Common myeloid progenitor, CD34-positive (primary cell): ENCODE measurements around the gene CADM1.

Source experiments
- CTCF ChIA-PET: fragments of 350-600 bp; sonication (Branson Sonifier 250); formaldehyde crosslinking; loops from one replicate; lab custom pipeline; 2021; ENCODE audit warnings: antibody characterized with exemption; lab: Charles Lee
- POLR2A ChIA-PET: fragments of 350-600 bp; sonication (Branson Sonifier 250); formaldehyde crosslinking; loops from one replicate; lab custom pipeline; 2021; ENCODE audit warnings: antibody characterized with exemption; lab: Charles Lee
- DNase-seq, 3 donors: peaks; one replicate each; pipeline versions ENCODE4 v3.0.0 to v3.0.0-alpha.2; 2013
- H3K27ac ChIP-seq, 2 experiments: 1 replicate in 1 of 2; 2 replicates in 1 of 2; pipeline ENCODE4 v1.7.0; 2013; ENCODE audit warnings: inconsistent platforms in 2 of 2, low read length in 2 of 2, mild to moderate bottlenecking in 2 of 2, low read depth in 1 of 2, moderate library complexity in 1 of 2; ENCODE audit not compliant: severe bottlenecking in 2 of 2, insufficient read depth in 1 of 2, poor library complexity in 1 of 2
- H3K27me3 ChIP-seq, 5 experiments: replicated peaks in 2 of 5; 1 replicate in 3 of 5; 2 replicates in 2 of 5; pipeline versions ENCODE4 v1.6.1 to v1.7.0; 2013; ENCODE audit warnings: low read length in 4 of 5, mild to moderate bottlenecking in 2 of 5, moderate library complexity in 2 of 5, inconsistent platforms in 1 of 5; ENCODE audit not compliant: insufficient read depth in 5 of 5, control insufficient read depth in 4 of 5
- H3K36me3 ChIP-seq, 4 experiments: 1 replicate in 2 of 4; 2 replicates in 2 of 4; pipeline versions ENCODE4 v1.6.1 to v1.7.0; 2013; ENCODE audit warnings: low read length in 3 of 4, control low read depth in 1 of 4, mild to moderate bottlenecking in 1 of 4; ENCODE audit not compliant: control insufficient read depth in 4 of 4, insufficient read depth in 4 of 4
- H3K4me1 ChIP-seq, 4 experiments: 1 replicate in 3 of 4; 2 replicates in 1 of 4; pipeline versions ENCODE4 v1.6.1 to v1.7.1; 2013; ENCODE audit warnings: low read length in 3 of 4, mild to moderate bottlenecking in 3 of 4, control low read depth in 1 of 4, inconsistent platforms in 1 of 4, moderate library complexity in 1 of 4; ENCODE audit not compliant: control insufficient read depth in 4 of 4, insufficient read depth in 4 of 4; ENCODE audit errors: control extremely low read depth in 1 of 4
- H3K4me3 ChIP-seq, 7 experiments: 1 replicate in 4 of 7; 2 replicates in 3 of 7; pipeline versions ENCODE4 v1.5.1 to v1.7.0; 2013; ENCODE audit warnings: mild to moderate bottlenecking in 7 of 7, low read length in 6 of 7, moderate library complexity in 6 of 7, inconsistent platforms in 2 of 7, low read depth in 2 of 7, control low read depth in 1 of 7; ENCODE audit not compliant: insufficient read depth in 4 of 7, control insufficient read depth in 1 of 7; ENCODE audit errors: extremely low read depth in 1 of 7
- H3K9me3 ChIP-seq, 5 experiments: 1 replicate in 4 of 5; 2 replicates in 1 of 5; pipeline versions ENCODE4 v1.6.1 to v1.7.1; 2013; ENCODE audit warnings: low read length in 4 of 5, mild to moderate bottlenecking in 2 of 5, inconsistent platforms in 1 of 5, low read depth in 1 of 5, moderate library complexity in 1 of 5; ENCODE audit not compliant: control insufficient read depth in 4 of 5, insufficient read depth in 2 of 5; ENCODE audit errors: control extremely low read depth in 1 of 5
- WGBS: methylation state at CpG from one replicate; pipeline ENCODE4 v1.1.5; 2013; ENCODE audit not compliant: insufficient coverage; 5-methylcytosine and 5-hydroxymethylcytosine counted together

The CADM1 gene

GRCh38 chr11:115325523-115325922 is 178.7 kb downstream of the CADM1 start:
- Histone ChIP-seq H3K27ac (no peak overlapping the region), H3K27me3 (peaks cover 0 to 16% (median 0%) of the 10 kb centered on the region in 5 experiments), H3K4me1 (no peaks in the 10 kb centered on the region), H3K4me3 (no peak overlapping the region), H3K9me3 (no peaks in the 10 kb centered on the region), H3K36me3 (no peaks in the 10 kb centered on the region)
- DNase-seq: no peak
- ChIA-PET CTCF (interaction anchor here (1.4 kb wide), 1 partner anchor 8 kb away, joined by 6 read pairs; no protein-coding TSS in a partner anchor), POLR2A (no interaction called here)
- WGBS: 91% methylated on average over 1 of the region's 1 CpG

DNA sequence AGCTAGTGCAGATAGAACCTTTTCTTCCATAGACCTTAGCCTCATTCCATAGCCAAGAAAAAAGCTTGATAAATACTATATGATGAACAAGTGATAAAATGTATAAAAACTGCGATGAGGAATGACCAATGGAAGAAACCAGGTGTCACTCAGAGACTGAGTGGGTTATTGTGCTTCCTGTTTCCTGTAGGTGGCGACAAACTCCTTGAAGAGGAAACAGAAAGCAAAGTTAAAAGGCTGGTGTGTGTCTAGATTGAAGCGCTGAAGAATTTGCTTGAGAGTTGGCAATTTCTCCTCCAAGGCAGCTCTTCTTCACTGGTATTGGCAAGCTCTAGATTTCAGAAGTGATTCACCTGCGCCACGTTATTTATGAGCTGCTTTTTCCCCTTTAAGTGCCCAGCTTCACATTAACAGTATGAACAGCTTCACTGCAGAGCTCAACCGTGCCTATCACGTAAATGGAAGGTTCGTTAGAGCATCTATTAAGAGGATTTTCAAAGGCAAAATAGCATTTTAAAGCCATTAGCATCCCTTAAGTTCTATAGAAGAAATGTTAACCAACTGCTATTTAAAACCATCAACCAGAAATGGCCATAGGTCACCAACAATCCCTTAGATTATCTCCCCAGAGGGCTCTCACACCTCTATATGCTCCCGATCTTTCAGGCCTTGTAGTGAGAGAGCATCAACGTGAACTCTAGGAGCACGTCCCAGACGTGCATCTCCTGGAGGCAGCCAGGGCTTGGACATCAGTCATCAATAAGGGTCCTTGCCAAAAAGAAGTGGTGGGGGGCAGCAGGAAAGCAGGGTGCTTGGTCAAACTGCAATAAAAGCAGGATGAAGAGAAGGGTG is 179.4 kb downstream of the CADM1 start:
- peak; percentile 40 to 69 (median 67) for DNase-seq
- peaks cover 0 to 16% (median 0%) of the 10 kb centered on the region in 5 experiments for H3K27me3 ChIP-seq
- H3K9me3 ChIP-seq: no peaks in the 10 kb centered on the region
- no peak overlapping the region for H3K4me3 ChIP-seq
- H3K27ac ChIP-seq: no peak overlapping the region
- no peaks in the 10 kb centered on the region for H3K36me3 ChIP-seq
- CTCF ChIA-PET: interaction anchor here (0.9 to 1.4 kb wide), 3 partner anchors 9 to 968 kb away, joined by 3 to 6 read pairs (median 3); no protein-coding TSS in a partner anchor
- POLR2A ChIA-PET: no interaction called here
- H3K4me1 ChIP-seq: no peaks in the 10 kb centered on the region
- WGBS: 69% methylated on average over 12 of the region's 12 CpGs

- POLR2A ChIA-PET: no interaction called here
- Histone ChIP-seq H3K27me3 (peaks cover 0 to 19% (median 2%) of the 10 kb centered on the region in 5 experiments), H3K4me3 (no peak overlapping the region), H3K36me3 (no peaks in the 10 kb centered on the region), H3K9me3 (no peaks in the 10 kb centered on the region), H3K27ac (no peak overlapping the region), H3K4me1 (no peaks in the 10 kb centered on the region)
- no peak for DNase-seq
- CTCF ChIA-PET: interaction anchor here (0.8 to 1.0 kb wide), 2 partner anchors 12 to 14 kb away, joined by 3 read pairs; no protein-coding TSS in a partner anchor
- 100% methylated on average over 2 of the region's 4 CpGs for WGBS
Measured at GRCh38 chr11:115322553-115323203, 181.5 kb downstream of the CADM1 start.

DNA sequence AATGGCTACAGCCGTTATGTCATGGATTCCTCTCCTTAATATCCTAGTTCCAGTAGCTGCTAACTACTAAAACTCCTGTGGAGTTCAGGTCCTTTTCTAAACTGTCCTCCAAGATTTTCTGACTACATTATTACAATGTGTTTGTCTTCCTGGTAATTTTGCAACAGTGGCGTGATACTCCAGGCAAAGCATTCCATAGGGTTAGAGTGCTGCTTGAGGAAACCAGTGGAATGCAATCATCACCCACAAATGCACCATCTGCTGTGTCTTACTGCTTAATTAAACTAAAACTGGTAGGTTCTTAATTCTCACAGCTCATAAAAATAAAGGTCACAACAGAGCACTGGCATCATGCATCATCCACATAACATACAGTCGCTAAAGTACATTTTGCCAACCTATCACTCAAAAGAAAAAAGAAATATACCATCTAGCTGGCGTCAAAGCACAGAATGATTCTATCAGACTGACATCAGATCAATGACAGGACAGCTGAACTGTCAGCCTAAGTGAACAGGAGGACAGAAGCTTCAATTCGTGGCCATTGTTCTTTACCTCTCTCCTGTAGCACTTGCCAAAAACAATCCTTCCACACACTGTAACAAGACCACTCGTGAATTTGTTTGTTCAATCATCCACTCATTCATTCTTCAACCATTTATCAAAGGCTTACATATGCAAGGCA is 182.5 kb downstream of the CADM1 start:
- CTCF ChIA-PET: interaction anchor here (0.8 kb wide), 1 partner anchor 975 kb away, joined by 3 read pairs; no protein-coding TSS in a partner anchor
- 92% methylated on average over 4 of the region's 6 CpGs for WGBS
- H3K9me3 ChIP-seq: no peaks in the 10 kb centered on the region
- no peaks in the 10 kb centered on the region for H3K4me1 ChIP-seq
- no peak overlapping the region for H3K4me3 ChIP-seq
- no peak for DNase-seq
- no peak overlapping the region for H3K27ac ChIP-seq
- peaks cover 0 to 19% (median 3%) of the 10 kb centered on the region in 5 experiments for H3K27me3 ChIP-seq
- no peaks in the 10 kb centered on the region for H3K36me3 ChIP-seq
- POLR2A ChIA-PET: no interaction called here

GRCh38 chr11:115317277-115318185 is 186.7 kb downstream of the CADM1 start:
- no peaks in the 10 kb centered on the region for H3K9me3 ChIP-seq
- H3K27me3 ChIP-seq: peaks cover 3 to 21% (median 3%) of the 10 kb centered on the region in 5 experiments
- H3K4me1 ChIP-seq: no peaks in the 10 kb centered on the region
- ChIA-PET POLR2A (no interaction called here), CTCF (no interaction called here)
- no peak for DNase-seq
- no peaks in the 10 kb centered on the region for H3K36me3 ChIP-seq
- H3K27ac ChIP-seq: no peak overlapping the region
- no peak overlapping the region for H3K4me3 ChIP-seq
- 95% methylated on average over 4 of the region's 6 CpGs for WGBS

DNA sequence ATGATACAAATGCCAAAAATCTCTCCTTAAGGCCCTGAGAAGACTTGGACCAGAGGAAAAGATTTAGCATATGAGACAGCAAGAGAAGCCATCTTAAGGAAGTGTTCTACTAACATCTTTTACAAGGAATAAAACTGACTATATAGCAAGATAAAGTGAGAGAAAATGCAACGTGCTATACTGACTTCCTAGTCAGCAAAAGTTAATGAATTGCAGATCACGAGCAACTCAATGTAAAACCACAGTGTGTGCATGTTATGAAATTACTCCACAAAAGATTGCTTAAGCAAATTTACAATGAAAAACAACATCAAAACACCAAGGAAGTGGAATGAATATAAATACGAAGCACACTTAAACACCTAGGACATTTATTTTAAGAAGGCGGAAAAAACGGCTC is 187.5 kb downstream of the CADM1 start:
- DNase-seq: no peak
- Histone ChIP-seq H3K27me3 (peaks cover 3 to 19% (median 3%) of the 10 kb centered on the region in 5 experiments), H3K9me3 (no peaks in the 10 kb centered on the region), H3K4me1 (no peaks in the 10 kb centered on the region), H3K36me3 (no peaks in the 10 kb centered on the region), H3K4me3 (no peak overlapping the region), H3K27ac (no peak overlapping the region)
- no CpG with 5 or more reads among the region's 5 CpGs for WGBS
- ChIA-PET POLR2A (no interaction called here), CTCF (no interaction called here)
